Astrocyte (in vitro differentiated cells and primary cell): Measurements from ENCODE around the gene TTLL1.

Experiments used
- EZH2 ChIP-seq: IDR thresholded peaks from 2 replicates; pipeline ENCODE4 v1.6.1; 2012; ENCODE audit warnings: mild to moderate bottlenecking, low read length, inconsistent platforms; ENCODE audit not compliant: insufficient read depth
- TF ChIP-seq, protein P1 (sequence below): IDR thresholded peaks from 2 replicates; pipeline ENCODE4 v1.5.1; 2011; ENCODE audit warnings: low read depth, mild to moderate bottlenecking, inconsistent platforms, low read length, moderate library complexity; ENCODE audit not compliant: insufficient read depth

GRCh38 chr22:43014316-43014868 is 74.8 kb downstream of the TTLL1 start:
- TF ChIP-seq, protein P1, sequence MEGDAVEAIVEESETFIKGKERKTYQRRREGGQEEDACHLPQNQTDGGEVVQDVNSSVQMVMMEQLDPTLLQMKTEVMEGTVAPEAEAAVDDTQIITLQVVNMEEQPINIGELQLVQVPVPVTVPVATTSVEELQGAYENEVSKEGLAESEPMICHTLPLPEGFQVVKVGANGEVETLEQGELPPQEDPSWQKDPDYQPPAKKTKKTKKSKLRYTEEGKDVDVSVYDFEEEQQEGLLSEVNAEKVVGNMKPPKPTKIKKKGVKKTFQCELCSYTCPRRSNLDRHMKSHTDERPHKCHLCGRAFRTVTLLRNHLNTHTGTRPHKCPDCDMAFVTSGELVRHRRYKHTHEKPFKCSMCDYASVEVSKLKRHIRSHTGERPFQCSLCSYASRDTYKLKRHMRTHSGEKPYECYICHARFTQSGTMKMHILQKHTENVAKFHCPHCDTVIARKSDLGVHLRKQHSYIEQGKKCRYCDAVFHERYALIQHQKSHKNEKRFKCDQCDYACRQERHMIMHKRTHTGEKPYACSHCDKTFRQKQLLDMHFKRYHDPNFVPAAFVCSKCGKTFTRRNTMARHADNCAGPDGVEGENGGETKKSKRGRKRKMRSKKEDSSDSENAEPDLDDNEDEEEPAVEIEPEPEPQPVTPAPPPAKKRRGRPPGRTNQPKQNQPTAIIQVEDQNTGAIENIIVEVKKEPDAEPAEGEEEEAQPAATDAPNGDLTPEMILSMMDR: no peak
- no peak for TF ChIP-seq EZH2
